H1 (cell line): ENCODE results near the gene NPPA.

Source experiments
- CEBPB ChIP-seq: IDR thresholded peaks from 2 replicates; pipeline ENCODE4 v1.6.1; 2012; ENCODE audit warnings: low read depth, low read length
- NRF1 ChIP-seq: IDR thresholded peaks from 2 replicates; pipeline ENCODE4 v1.6.1; 2011; ENCODE audit warnings: mild to moderate bottlenecking, low read depth, low read length, improper control_type of control experiment
- POLR2A ChIP-seq, 2 experiments: IDR thresholded peaks; 1 replicate in 1 of 2; 2 replicates in 1 of 2; pipeline ENCODE4 v1.6.1; 2011; ENCODE audit warnings: low read depth in 2 of 2, low read length in 2 of 2, mild to moderate bottlenecking in 2 of 2; ENCODE audit errors: control extremely low read depth in 1 of 2
- SAP30 ChIP-seq: fragments of 300-600 bp; sonication (generic); IDR thresholded peaks from 2 replicates; pipeline ENCODE4 v1.7.1; 2012; ENCODE audit warnings: low read length, moderate library complexity, mild to moderate bottlenecking, inconsistent platforms; ENCODE audit not compliant: insufficient read depth, insufficient replicate concordance
- TBP ChIP-seq: IDR thresholded peaks from 2 replicates; pipeline ENCODE4 v1.6.1; 2011; ENCODE audit warnings: low read depth, low read length, improper control_type of control experiment
- TF ChIP-seq, protein P1 (sequence below), 3 experiments: IDR thresholded peaks; 1 replicate in 2 of 3; 2 replicates in 1 of 3; pipeline versions ENCODE4 v1.5.1 to v1.6.1; 2011; ENCODE audit warnings: low read length in 3 of 3, mild to moderate bottlenecking in 3 of 3, inconsistent platforms in 2 of 3, low read depth in 1 of 3, moderate library complexity in 1 of 3; ENCODE audit not compliant: insufficient read depth in 1 of 3; ENCODE audit errors: control extremely low read depth in 1 of 3
- TF ChIP-seq, protein P2 (sequence below): fragments of 300-600 bp; sonication (generic); IDR thresholded peaks from 2 replicates; pipeline ENCODE4 v1.7.1; 2012; ENCODE audit warnings: low read length, moderate library complexity, mild to moderate bottlenecking, inconsistent platforms; ENCODE audit not compliant: insufficient replicate concordance

DNA sequence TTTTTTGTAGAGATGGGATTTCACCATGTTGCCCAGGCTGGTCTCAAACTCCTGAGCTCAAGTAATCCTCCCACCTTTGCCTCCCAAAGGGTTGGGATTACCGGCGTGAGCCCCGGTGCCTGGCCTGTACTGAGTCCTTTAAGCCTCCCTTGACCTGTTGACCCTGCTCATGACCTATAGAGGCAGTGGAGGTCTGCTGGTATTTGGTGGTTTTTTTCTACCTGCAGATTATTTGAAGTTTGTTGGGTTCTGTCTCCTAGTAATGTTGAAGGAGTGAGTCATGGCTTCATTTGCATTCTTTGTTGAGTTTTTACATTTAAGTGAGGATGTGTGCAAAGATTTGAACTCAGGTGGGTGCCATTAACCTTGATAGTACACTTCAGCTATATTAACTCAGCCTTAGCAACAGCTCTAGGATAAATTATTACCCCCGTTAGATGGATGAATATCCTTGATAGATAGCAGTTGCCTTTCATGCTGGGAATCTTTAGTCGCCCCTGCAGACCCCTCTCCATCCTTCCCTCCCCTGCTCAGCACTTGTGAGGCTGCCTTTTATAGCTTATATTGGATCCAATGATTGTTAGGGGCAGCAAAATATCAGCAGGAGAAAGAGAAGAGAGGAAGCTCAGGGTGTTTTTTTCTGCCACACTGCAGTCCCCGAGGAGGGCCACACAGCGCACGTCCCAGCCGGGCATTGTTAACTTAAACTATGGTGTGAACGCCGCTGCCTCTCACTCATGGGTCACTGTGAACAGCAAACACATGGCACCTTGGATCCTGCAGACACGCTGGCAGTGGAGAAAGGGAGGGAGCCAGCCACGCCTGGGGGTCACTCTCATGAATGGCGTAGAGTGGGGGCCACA is 26.0 kb upstream of the NPPA start:
- TF ChIP-seq TBP = no peak
- TF ChIP-seq, protein P1, sequence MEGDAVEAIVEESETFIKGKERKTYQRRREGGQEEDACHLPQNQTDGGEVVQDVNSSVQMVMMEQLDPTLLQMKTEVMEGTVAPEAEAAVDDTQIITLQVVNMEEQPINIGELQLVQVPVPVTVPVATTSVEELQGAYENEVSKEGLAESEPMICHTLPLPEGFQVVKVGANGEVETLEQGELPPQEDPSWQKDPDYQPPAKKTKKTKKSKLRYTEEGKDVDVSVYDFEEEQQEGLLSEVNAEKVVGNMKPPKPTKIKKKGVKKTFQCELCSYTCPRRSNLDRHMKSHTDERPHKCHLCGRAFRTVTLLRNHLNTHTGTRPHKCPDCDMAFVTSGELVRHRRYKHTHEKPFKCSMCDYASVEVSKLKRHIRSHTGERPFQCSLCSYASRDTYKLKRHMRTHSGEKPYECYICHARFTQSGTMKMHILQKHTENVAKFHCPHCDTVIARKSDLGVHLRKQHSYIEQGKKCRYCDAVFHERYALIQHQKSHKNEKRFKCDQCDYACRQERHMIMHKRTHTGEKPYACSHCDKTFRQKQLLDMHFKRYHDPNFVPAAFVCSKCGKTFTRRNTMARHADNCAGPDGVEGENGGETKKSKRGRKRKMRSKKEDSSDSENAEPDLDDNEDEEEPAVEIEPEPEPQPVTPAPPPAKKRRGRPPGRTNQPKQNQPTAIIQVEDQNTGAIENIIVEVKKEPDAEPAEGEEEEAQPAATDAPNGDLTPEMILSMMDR (IDR thresholded peaks at IDR 0.05; ENCODE audit: control extremely low read depth in 1 of 3, insufficient read depth in 1 of 3, low read depth in 1 of 3, low read length in 3 of 3) = no peak
- TF ChIP-seq, protein P2, sequence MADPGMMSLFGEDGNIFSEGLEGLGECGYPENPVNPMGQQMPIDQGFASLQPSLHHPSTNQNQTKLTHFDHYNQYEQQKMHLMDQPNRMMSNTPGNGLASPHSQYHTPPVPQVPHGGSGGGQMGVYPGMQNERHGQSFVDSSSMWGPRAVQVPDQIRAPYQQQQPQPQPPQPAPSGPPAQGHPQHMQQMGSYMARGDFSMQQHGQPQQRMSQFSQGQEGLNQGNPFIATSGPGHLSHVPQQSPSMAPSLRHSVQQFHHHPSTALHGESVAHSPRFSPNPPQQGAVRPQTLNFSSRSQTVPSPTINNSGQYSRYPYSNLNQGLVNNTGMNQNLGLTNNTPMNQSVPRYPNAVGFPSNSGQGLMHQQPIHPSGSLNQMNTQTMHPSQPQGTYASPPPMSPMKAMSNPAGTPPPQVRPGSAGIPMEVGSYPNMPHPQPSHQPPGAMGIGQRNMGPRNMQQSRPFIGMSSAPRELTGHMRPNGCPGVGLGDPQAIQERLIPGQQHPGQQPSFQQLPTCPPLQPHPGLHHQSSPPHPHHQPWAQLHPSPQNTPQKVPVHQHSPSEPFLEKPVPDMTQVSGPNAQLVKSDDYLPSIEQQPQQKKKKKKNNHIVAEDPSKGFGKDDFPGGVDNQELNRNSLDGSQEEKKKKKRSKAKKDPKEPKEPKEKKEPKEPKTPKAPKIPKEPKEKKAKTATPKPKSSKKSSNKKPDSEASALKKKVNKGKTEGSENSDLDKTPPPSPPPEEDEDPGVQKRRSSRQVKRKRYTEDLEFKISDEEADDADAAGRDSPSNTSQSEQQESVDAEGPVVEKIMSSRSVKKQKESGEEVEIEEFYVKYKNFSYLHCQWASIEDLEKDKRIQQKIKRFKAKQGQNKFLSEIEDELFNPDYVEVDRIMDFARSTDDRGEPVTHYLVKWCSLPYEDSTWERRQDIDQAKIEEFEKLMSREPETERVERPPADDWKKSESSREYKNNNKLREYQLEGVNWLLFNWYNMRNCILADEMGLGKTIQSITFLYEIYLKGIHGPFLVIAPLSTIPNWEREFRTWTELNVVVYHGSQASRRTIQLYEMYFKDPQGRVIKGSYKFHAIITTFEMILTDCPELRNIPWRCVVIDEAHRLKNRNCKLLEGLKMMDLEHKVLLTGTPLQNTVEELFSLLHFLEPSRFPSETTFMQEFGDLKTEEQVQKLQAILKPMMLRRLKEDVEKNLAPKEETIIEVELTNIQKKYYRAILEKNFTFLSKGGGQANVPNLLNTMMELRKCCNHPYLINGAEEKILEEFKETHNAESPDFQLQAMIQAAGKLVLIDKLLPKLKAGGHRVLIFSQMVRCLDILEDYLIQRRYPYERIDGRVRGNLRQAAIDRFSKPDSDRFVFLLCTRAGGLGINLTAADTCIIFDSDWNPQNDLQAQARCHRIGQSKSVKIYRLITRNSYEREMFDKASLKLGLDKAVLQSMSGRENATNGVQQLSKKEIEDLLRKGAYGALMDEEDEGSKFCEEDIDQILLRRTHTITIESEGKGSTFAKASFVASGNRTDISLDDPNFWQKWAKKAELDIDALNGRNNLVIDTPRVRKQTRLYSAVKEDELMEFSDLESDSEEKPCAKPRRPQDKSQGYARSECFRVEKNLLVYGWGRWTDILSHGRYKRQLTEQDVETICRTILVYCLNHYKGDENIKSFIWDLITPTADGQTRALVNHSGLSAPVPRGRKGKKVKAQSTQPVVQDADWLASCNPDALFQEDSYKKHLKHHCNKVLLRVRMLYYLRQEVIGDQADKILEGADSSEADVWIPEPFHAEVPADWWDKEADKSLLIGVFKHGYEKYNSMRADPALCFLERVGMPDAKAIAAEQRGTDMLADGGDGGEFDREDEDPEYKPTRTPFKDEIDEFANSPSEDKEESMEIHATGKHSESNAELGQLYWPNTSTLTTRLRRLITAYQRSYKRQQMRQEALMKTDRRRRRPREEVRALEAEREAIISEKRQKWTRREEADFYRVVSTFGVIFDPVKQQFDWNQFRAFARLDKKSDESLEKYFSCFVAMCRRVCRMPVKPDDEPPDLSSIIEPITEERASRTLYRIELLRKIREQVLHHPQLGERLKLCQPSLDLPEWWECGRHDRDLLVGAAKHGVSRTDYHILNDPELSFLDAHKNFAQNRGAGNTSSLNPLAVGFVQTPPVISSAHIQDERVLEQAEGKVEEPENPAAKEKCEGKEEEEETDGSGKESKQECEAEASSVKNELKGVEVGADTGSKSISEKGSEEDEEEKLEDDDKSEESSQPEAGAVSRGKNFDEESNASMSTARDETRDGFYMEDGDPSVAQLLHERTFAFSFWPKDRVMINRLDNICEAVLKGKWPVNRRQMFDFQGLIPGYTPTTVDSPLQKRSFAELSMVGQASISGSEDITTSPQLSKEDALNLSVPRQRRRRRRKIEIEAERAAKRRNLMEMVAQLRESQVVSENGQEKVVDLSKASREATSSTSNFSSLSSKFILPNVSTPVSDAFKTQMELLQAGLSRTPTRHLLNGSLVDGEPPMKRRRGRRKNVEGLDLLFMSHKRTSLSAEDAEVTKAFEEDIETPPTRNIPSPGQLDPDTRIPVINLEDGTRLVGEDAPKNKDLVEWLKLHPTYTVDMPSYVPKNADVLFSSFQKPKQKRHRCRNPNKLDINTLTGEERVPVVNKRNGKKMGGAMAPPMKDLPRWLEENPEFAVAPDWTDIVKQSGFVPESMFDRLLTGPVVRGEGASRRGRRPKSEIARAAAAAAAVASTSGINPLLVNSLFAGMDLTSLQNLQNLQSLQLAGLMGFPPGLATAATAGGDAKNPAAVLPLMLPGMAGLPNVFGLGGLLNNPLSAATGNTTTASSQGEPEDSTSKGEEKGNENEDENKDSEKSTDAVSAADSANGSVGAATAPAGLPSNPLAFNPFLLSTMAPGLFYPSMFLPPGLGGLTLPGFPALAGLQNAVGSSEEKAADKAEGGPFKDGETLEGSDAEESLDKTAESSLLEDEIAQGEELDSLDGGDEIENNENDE = no peak
- TF ChIP-seq SAP30 = no peak
- TF ChIP-seq NRF1 = no peak
- no peak for TF ChIP-seq CEBPB
- no peak for TF ChIP-seq POLR2A (IDR thresholded peaks at IDR 0.05; ENCODE audit: control extremely low read depth in 1 of 2, low read depth in 2 of 2, low read length in 2 of 2)
